ENCODE measurements around the gene RIBC2. TPM values are rescaled to one million over a fixed set of nuclear protein-coding genes. Genes with fewer than 3 reads are reported as not detected.

The RIBC2 gene
- polyA plus RNA-seq, 1 of the 3 experiments (the other 2 are of a cell fraction): not detected

GRCh38 chr22:45421349-45422055 lies 8.0 kb downstream of the RIBC2 start:
- Histone ChIP-seq H4K20me1 (ENCODE audit: insufficient read depth) (no peaks in the 10 kb centered on the region), H3K9ac (no peak overlapping the region), H3K27ac (ENCODE audit: low read depth in 2 of 2, low read length in 1 of 2) (no peak overlapping the region), H3K4me3 (ENCODE audit: low read depth in 2 of 2, low read length in 1 of 2) (no peak overlapping the region), H3K9me2 (no peaks in the 10 kb centered on the region), H3K9me3 (no peaks in the 10 kb centered on the region), H3F3A (replicated peaks; ENCODE audit: insufficient read depth) (no peaks in the 10 kb centered on the region), H3K27me3 (ENCODE audit: insufficient read depth) (no peaks in the 10 kb centered on the region; the same call in 1 of the 2 replicates), H3K79me2 (ENCODE audit: insufficient read depth) (no peaks in the 10 kb centered on the region), H3K4me1 (ENCODE audit: control insufficient read depth in 1 of 2, insufficient read depth in 2 of 2, low read depth in 1 of 2, low read length in 1 of 2) (no peaks in the 10 kb centered on the region), H2AFZ (ENCODE audit: low read depth) (no peak overlapping the region), H3K36me3 (replicated peaks in 1 of 2; ENCODE audit: control insufficient read depth in 1 of 2, insufficient read depth in 2 of 2, low read length in 1 of 2) (no peaks in the 10 kb centered on the region), H3K4me2 (no peak overlapping the region)
- TF ChIP-seq CHD2 (IDR thresholded peaks at IDR 0.05; ENCODE audit: low read length, partially characterized antibody): no peak
- no peak for TF ChIP-seq RXRA (IDR thresholded peaks at IDR 0.05; ENCODE audit: borderline replicate concordance, low read depth)
- no peak for TF ChIP-seq PBX3 (IDR thresholded peaks at IDR 0.05)
- no peak for TF ChIP-seq YY1 (IDR thresholded peaks at IDR 0.05; ENCODE audit: low read depth)
- no peak for TF ChIP-seq TCF12 (IDR thresholded peaks at IDR 0.05)
- TF ChIP-seq, protein P1, sequence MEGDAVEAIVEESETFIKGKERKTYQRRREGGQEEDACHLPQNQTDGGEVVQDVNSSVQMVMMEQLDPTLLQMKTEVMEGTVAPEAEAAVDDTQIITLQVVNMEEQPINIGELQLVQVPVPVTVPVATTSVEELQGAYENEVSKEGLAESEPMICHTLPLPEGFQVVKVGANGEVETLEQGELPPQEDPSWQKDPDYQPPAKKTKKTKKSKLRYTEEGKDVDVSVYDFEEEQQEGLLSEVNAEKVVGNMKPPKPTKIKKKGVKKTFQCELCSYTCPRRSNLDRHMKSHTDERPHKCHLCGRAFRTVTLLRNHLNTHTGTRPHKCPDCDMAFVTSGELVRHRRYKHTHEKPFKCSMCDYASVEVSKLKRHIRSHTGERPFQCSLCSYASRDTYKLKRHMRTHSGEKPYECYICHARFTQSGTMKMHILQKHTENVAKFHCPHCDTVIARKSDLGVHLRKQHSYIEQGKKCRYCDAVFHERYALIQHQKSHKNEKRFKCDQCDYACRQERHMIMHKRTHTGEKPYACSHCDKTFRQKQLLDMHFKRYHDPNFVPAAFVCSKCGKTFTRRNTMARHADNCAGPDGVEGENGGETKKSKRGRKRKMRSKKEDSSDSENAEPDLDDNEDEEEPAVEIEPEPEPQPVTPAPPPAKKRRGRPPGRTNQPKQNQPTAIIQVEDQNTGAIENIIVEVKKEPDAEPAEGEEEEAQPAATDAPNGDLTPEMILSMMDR (IDR thresholded peaks at IDR 0.05): no peak
- TF ChIP-seq, protein P2, sequence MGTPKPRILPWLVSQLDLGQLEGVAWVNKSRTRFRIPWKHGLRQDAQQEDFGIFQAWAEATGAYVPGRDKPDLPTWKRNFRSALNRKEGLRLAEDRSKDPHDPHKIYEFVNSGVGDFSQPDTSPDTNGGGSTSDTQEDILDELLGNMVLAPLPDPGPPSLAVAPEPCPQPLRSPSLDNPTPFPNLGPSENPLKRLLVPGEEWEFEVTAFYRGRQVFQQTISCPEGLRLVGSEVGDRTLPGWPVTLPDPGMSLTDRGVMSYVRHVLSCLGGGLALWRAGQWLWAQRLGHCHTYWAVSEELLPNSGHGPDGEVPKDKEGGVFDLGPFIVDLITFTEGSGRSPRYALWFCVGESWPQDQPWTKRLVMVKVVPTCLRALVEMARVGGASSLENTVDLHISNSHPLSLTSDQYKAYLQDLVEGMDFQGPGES (IDR thresholded peaks at IDR 0.05; ENCODE audit: low read depth, low read length): no peak
- TF ChIP-seq POLR2AphosphoS5 (IDR thresholded peaks at IDR 0.05; ENCODE audit: low read depth, low read length): no peak
- no peak for TF ChIP-seq RFX5 (IDR thresholded peaks at IDR 0.05; ENCODE audit: low read length)
- no peak for TF ChIP-seq TEAD4 (IDR thresholded peaks at IDR 0.05; ENCODE audit: borderline replicate concordance, insufficient read depth)
- TF ChIP-seq USF1 (IDR thresholded peaks at IDR 0.05; ENCODE audit: borderline replicate concordance, low read depth): no peak
- TF ChIP-seq MXI1 (IDR thresholded peaks at IDR 0.05; ENCODE audit: low read depth, low read length): no peak
- no peak for TF ChIP-seq ELF1 (IDR thresholded peaks at IDR 0.05)
- TF ChIP-seq EP300 (IDR thresholded peaks at IDR 0.05; ENCODE audit: borderline replicate concordance in 1 of 2, low read depth in 1 of 2, low read length in 1 of 2): no peak
- CTCF ChIA-PET: interaction anchor here (1.5 to 2.6 kb wide), 2 partner anchors 132 to 153 kb away, joined by 3 to 9 read pairs; no protein-coding TSS in a partner anchor
- 47% methylated on average over 2 of the region's 2 CpGs for WGBS (ENCODE audit: low lambda C conversion rate)
- POLR2A ChIA-PET: no interaction called here
- DNase-seq: no peak

Data from SK-N-SH (cell line).